Endothelial cell of umbilical vein (primary cell): ENCODE data around the gene LYSMD3. TPM values are rescaled to one million over a fixed set of nuclear protein-coding genes. Genes with fewer than 3 reads are reported as not detected.

Source experiments
- BruUV-seq: library from RNA; stranded (reverse); fragments of 400-500 nt; replicated peaks from 2 replicates; lab custom pipeline; 2021; lab: Mats Ljungman, UMichigan
- CTCF ChIA-PET: fragments of 300-600, 350-600 bp; sonication (Branson Sonifier 250); formaldehyde crosslinking; loops from one replicate; lab custom pipeline; 2021; ENCODE audit warnings: antibody characterized with exemption, inconsistent platforms; lab: Charles Lee
- POLR2A ChIA-PET: fragments of 300-600, 350-600 bp; sonication (Branson Sonifier 250); formaldehyde crosslinking; loops from one replicate; lab custom pipeline; 2021; ENCODE audit warnings: antibody characterized with exemption, inconsistent platforms; lab: Charles Lee
- DNase-seq: peaks from one replicate; pipeline ENCODE4 v3.0.0-alpha.2; 2011; ENCODE audit warnings: low read depth, low spot score
- FAIRE-seq: peaks from 2 replicates; lab custom pipeline; 2011; peaks lifted over from hg19 to GRCh38; lab: Jason Lieb, UNC
- H2AFZ ChIP-seq: 2 replicates; pipeline ENCODE4 v1.6.0; 2012; ENCODE audit warnings: low read depth, low read length, control low read depth, inconsistent platforms
- H3K27ac ChIP-seq: 2 replicates; pipeline ENCODE4 v1.5.1; 2011; ENCODE audit warnings: low read depth, mild to moderate bottlenecking, control low read depth, low read length, moderate library complexity; ENCODE audit not compliant: insufficient read depth
- H3K27me3 ChIP-seq, 2 experiments: 2 replicates each; pipeline versions ENCODE4 v1.6.0 to v1.6.1; 2011; ENCODE audit warnings: low read length in 2 of 2, mixed read lengths in 1 of 2; ENCODE audit not compliant: control insufficient read depth in 2 of 2, insufficient read depth in 2 of 2
- H3K36me3 ChIP-seq, 2 experiments: 2 replicates in 1 of 2; 3 replicates in 1 of 2; pipeline ENCODE4 v1.5.1; 2011; ENCODE audit warnings: low read length in 2 of 2, mild to moderate bottlenecking in 1 of 2, moderate library complexity in 1 of 2; ENCODE audit not compliant: control insufficient read depth in 2 of 2, insufficient read depth in 2 of 2; ENCODE audit errors: extremely low read depth in 1 of 2
- H3K4me1 ChIP-seq: 3 replicates; pipeline ENCODE4 v1.5.1; 2011; ENCODE audit warnings: mild to moderate bottlenecking, low read length; ENCODE audit not compliant: control insufficient read depth, insufficient read depth; ENCODE audit errors: extremely low read depth
- H3K4me2 ChIP-seq: 2 replicates; pipeline ENCODE4 v1.6.1; 2011; ENCODE audit warnings: low read length, control low read depth, mixed read lengths; ENCODE audit not compliant: insufficient read depth
- H3K4me3 ChIP-seq, 3 experiments: fragments of 200-600 bp in 1 of 3; sonication (generic), shearing (Covaris generic) in 1 of 3; replicated peaks in 1 of 3; 2 replicates each; pipeline ENCODE4 v1.5.1; 2011 to 2016; ENCODE audit warnings: control low read depth in 3 of 3, low read length in 3 of 3, mild to moderate bottlenecking in 2 of 3, inconsistent platforms in 1 of 3, low read depth in 1 of 3, moderate library complexity in 1 of 3; ENCODE audit not compliant: insufficient read depth in 1 of 3
- H3K79me2 ChIP-seq: 2 replicates; pipeline ENCODE4 v1.6.0; 2012; ENCODE audit warnings: low read length, inconsistent platforms; ENCODE audit not compliant: control insufficient read depth, insufficient read depth
- H3K9ac ChIP-seq: replicated peaks from 2 replicates; pipeline ENCODE3; 2011; ENCODE audit warnings: low read length, control low read depth; ENCODE audit not compliant: insufficient read depth; ENCODE audit errors: extremely low read depth
- H3K9me1 ChIP-seq: replicated peaks from 3 replicates; pipeline ENCODE4 v1.6.0; 2011; ENCODE audit warnings: mild to moderate bottlenecking, low read length; ENCODE audit not compliant: control insufficient read depth, insufficient read depth; ENCODE audit errors: extremely low read depth
- H3K9me3 ChIP-seq: replicated peaks from 2 replicates; pipeline ENCODE4 v1.5.1; 2012; ENCODE audit warnings: low read length, inconsistent platforms; ENCODE audit not compliant: control insufficient read depth, insufficient read depth
- H4K20me1 ChIP-seq: replicated peaks from 2 replicates; pipeline ENCODE3; 2011; ENCODE audit warnings: mild to moderate bottlenecking, low read length; ENCODE audit not compliant: control insufficient read depth, insufficient read depth; ENCODE audit errors: extremely low read depth
- EZH2 ChIP-seq: IDR thresholded peaks from 2 replicates; pipeline ENCODE4 v1.6.1; 2012; ENCODE audit warnings: borderline replicate concordance, low read depth, mild to moderate bottlenecking, moderate library complexity, low read length, inconsistent platforms; ENCODE audit not compliant: severe bottlenecking
- FOS ChIP-seq: IDR thresholded peaks from 2 replicates; pipeline ENCODE4 v1.6.1; 2011; ENCODE audit warnings: mild to moderate bottlenecking, low read length, moderate library complexity, borderline replicate concordance; ENCODE audit not compliant: insufficient read depth
- GATA2 ChIP-seq: IDR thresholded peaks from 2 replicates; pipeline ENCODE4 v1.7.0; 2011; ENCODE audit warnings: low read depth, mild to moderate bottlenecking, moderate library complexity, mixed read lengths, low read length; ENCODE audit not compliant: insufficient read length, insufficient read depth
- JUN ChIP-seq: IDR thresholded peaks from 2 replicates; pipeline ENCODE4 v1.6.1; 2011; ENCODE audit warnings: borderline replicate concordance, low read depth; ENCODE audit not compliant: insufficient read length, insufficient read depth
- MYC ChIP-seq: IDR thresholded peaks from one replicate; pipeline ENCODE4 v1.6.1; 2011; ENCODE audit warnings: mild to moderate bottlenecking, low read depth, low read length
- POLR2A ChIP-seq: IDR thresholded peaks from 2 replicates; pipeline ENCODE4 v1.6.1; 2012; ENCODE audit warnings: low read depth, mild to moderate bottlenecking, control low read depth, low read length
- POLR2AphosphoS5 ChIP-seq: IDR thresholded peaks from 2 replicates; pipeline ENCODE4 v1.6.1; 2012; ENCODE audit warnings: low read depth, mild to moderate bottlenecking, control low read depth, low read length, moderate library complexity; ENCODE audit not compliant: insufficient read depth
- dilution Hi-C: fragments of 300-500 bp; cut with MboI; formaldehyde crosslinking; loops from one replicate; pipeline ENCODE4 v1.15.0; 2019; ENCODE audit warnings: low sequenced_read_pairs; ENCODE audit not compliant: extremely low pct_ligation_motif_present
- intact Hi-C: fragments of 100-400 bp; cut with micrococcal nuclease; formaldehyde crosslinking; loops from one replicate; pipeline ENCODE4 v1.10.0; 2022
- polyA plus RNA-seq, 4 experiments: library from polyadenylated mRNA; depleted of rRNA in 3 of 4; stranded (reverse) in 3 of 4; unstranded in 1 of 4; fragments of >200 nt; gene quantifications; 2 replicates each; pipeline versions ENCODE4 v1.2.1 to v1.2.3, GENCODE V29; 2011 to 2012; ENCODE audit warnings: missing spikeins in 1 of 4
- total RNA-seq: library from RNA; stranded (reverse); gene quantifications from 2 replicates; pipeline ENCODE4 v1.2.3, GENCODE V29; 2021
- TF ChIP-seq, protein P1 (sequence below): IDR thresholded peaks from 2 replicates; pipeline ENCODE4 v1.6.1; 2011; ENCODE audit not compliant: insufficient read depth, insufficient read length
- TF ChIP-seq, protein P2 (sequence below), 2 donors: IDR thresholded peaks; 1 replicate in 1 of 2; 2 replicates in 1 of 2; pipeline ENCODE4 v1.5.1; 2011; ENCODE audit warnings: low read length in 2 of 2, mild to moderate bottlenecking in 2 of 2, moderate library complexity in 2 of 2, control low read depth in 1 of 2, inconsistent platforms in 1 of 2, low read depth in 1 of 2; ENCODE audit not compliant: insufficient read depth in 1 of 2; ENCODE audit errors: extremely low read depth in 1 of 2

The LYSMD3 gene
- total and polyA plus RNA-seq, 2 donors (not counting 3 experiments of a cell fraction or from before 2014, with no cell fraction given) = 6.0 to 21.3 TPM

DNA sequence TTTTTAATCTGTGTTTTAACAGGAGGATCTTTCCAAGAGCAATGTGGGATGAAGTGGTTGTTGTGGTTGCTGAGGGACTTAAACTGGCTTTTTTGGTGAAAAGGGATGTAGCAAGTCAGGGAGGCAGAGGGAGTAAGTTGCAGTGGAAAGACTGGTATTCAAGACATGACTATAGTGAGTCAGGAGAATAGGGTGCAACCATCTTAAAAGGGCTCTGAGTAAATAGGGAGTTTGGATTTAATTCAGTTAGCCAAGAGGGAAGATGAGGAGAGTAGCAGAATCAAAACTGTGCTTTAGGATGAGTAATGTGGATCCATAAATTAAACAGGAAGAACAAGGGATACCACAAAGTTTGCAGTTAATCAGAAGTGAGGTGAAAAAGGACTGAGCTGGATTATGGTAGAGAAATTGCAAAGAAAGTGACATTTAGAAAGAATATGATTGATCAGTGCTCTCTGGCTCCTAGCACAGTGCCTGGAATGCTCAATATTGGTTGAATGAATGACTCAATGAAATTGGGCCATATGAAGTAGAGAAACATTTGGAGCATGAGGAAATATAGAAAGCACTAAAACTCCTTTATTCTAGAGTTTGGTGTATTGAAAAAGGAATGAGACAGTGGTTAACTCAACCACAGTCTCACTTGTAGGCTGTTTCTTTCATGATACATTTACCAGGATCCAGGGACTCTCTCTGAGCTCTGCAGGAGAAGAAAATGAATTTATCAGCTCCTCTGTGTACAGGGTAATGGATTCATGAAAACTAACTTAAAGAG lies 49.6 kb downstream of the LYSMD3 start:
- Histone ChIP-seq H3K4me1 (peaks cover 6% of the 10 kb centered on the region), H3K9me1 (no peaks in the 10 kb centered on the region), H3K79me2 (peaks cover 37% of the 10 kb centered on the region), H3K4me2 (no peak overlapping the region), H3K9me3 (no peaks in the 10 kb centered on the region), H3K4me3 (no peak overlapping the region), H3K36me3 (no peaks in the 10 kb centered on the region), H3K9ac (no peak overlapping the region), H3K27ac (no peak overlapping the region), H2AFZ (no peak overlapping the region), H3K27me3 (no peaks in the 10 kb centered on the region), H4K20me1 (no peaks in the 10 kb centered on the region)
- no peak for DNase-seq
- TF ChIP-seq POLR2A = no peak
- TF ChIP-seq, protein P1, sequence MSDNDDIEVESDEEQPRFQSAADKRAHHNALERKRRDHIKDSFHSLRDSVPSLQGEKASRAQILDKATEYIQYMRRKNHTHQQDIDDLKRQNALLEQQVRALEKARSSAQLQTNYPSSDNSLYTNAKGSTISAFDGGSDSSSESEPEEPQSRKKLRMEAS = no peak
- CTCF ChIA-PET = interaction anchor here (1.4 kb wide), 1 partner anchor 39 kb away, joined by 3 read pairs; no protein-coding TSS in a partner anchor
- POLR2A ChIA-PET = no interaction called here
- dilution Hi-C loops (no loop called here), intact Hi-C loops (no loop called here)
- no TSS peak for BruUV-seq
- FAIRE-seq = no peak

DNA sequence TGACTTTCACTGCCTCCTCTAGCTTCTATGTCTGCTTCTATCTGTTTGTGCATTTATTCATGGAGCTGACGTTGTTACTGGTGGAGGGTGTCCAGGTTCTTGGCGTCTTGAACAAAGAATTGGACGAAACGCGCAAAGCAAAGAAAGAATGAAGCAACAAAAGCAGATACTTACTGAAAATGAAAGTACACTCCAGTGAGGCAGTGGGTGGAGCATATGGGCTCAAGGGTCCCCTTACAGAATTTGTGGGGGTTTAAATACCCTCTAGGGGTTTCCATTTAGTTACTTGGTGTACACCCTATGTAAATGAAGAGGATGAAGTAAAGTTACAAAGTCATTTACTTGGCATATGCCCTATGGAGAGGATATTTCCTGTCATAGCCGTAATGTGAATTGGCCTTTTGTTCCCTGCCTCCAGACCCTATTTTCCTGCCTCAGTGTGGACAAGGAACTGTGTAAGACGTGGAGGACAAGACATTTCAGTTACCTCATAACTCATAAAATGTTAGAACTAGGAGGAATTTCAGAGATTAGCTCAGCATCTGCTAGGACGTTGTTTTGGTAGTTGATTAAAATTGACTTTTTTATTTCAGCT lies 51.7 kb downstream of the LYSMD3 start:
- Histone ChIP-seq H3K4me2 (peak overlapping the region; percentile 20), H3K36me3 (no peaks in the 10 kb centered on the region), H3K9ac (peak overlapping the region; percentile 12), H4K20me1 (no peaks in the 10 kb centered on the region), H3K27ac (no peak overlapping the region), H3K4me3 (no peak overlapping the region), H3K9me3 (no peaks in the 10 kb centered on the region), H3K9me1 (no peaks in the 10 kb centered on the region), H3K4me1 (peaks cover 13% of the 10 kb centered on the region), H3K27me3 (no peaks in the 10 kb centered on the region), H2AFZ (peak overlapping the region; percentile 54), H3K79me2 (peaks cover 37% of the 10 kb centered on the region)
- TF ChIP-seq JUN (no peak), FOS (no peak), POLR2AphosphoS5 (no peak), POLR2A (no peak), GATA2 (no peak), EZH2 (no peak), MYC (no peak)
- TF ChIP-seq, protein P1 = no peak
- TF ChIP-seq, protein P2, sequence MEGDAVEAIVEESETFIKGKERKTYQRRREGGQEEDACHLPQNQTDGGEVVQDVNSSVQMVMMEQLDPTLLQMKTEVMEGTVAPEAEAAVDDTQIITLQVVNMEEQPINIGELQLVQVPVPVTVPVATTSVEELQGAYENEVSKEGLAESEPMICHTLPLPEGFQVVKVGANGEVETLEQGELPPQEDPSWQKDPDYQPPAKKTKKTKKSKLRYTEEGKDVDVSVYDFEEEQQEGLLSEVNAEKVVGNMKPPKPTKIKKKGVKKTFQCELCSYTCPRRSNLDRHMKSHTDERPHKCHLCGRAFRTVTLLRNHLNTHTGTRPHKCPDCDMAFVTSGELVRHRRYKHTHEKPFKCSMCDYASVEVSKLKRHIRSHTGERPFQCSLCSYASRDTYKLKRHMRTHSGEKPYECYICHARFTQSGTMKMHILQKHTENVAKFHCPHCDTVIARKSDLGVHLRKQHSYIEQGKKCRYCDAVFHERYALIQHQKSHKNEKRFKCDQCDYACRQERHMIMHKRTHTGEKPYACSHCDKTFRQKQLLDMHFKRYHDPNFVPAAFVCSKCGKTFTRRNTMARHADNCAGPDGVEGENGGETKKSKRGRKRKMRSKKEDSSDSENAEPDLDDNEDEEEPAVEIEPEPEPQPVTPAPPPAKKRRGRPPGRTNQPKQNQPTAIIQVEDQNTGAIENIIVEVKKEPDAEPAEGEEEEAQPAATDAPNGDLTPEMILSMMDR (IDR thresholded peaks at IDR 0.05; ENCODE audit: extremely low read depth in 1 of 2, insufficient read depth in 1 of 2, low read depth in 1 of 2, low read length in 2 of 2) = no peak
- CTCF ChIA-PET = interaction anchor here (0.7 to 5.3 kb wide), 2 partner anchors 26 to 51 kb away, joined by 3 to 38 read pairs; partner anchors contain the start of gene LYSMD3
- DNase-seq = peak; percentile 19
- BruUV-seq = no TSS peak
- intact Hi-C loops = no loop called here
- dilution Hi-C loops = no loop called here
- POLR2A ChIA-PET = no interaction called here
- FAIRE-seq = no peak
